ENCODE measurements around the gene SELL.

- no peak for TF ChIP-seq EZH2 (IDR thresholded peaks at IDR 0.05)
- TF ChIP-seq, protein P1, sequence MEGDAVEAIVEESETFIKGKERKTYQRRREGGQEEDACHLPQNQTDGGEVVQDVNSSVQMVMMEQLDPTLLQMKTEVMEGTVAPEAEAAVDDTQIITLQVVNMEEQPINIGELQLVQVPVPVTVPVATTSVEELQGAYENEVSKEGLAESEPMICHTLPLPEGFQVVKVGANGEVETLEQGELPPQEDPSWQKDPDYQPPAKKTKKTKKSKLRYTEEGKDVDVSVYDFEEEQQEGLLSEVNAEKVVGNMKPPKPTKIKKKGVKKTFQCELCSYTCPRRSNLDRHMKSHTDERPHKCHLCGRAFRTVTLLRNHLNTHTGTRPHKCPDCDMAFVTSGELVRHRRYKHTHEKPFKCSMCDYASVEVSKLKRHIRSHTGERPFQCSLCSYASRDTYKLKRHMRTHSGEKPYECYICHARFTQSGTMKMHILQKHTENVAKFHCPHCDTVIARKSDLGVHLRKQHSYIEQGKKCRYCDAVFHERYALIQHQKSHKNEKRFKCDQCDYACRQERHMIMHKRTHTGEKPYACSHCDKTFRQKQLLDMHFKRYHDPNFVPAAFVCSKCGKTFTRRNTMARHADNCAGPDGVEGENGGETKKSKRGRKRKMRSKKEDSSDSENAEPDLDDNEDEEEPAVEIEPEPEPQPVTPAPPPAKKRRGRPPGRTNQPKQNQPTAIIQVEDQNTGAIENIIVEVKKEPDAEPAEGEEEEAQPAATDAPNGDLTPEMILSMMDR (IDR thresholded peaks at IDR 0.05) = no peak
Measured at GRCh38 chr1:169692756-169693460, 18.5 kb downstream of the SELL start.
